ENCODE data around the gene PSMB5.

The PSMB5 gene

DNA sequence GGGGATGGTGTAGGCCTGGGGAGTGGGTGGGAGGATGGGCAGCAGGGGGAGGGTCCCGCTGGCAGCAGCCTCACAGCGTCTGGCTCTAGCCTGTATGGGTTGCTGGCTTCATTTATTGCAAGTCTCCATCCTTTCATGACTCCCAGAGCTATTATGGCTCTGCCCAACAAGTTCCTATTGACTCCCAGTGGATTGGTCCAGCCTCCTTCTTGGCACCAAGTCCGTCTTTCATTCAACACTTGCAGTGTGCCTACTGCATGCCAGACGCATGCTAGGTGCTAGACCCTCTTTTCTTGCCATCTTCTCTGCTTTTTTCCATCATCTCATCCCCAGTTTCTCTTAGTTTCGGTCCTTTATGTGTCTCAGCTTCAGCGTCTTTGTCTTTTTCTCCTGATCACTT lies 8.4 kb upstream of the PSMB5 start:
- H3K4me3 ChIP-seq (ENCODE audit: control insufficient read depth, low read depth, low read length): no peak overlapping the region
- DNase-seq (ENCODE audit: low read depth): no peak
- TF ChIP-seq, protein P1, sequence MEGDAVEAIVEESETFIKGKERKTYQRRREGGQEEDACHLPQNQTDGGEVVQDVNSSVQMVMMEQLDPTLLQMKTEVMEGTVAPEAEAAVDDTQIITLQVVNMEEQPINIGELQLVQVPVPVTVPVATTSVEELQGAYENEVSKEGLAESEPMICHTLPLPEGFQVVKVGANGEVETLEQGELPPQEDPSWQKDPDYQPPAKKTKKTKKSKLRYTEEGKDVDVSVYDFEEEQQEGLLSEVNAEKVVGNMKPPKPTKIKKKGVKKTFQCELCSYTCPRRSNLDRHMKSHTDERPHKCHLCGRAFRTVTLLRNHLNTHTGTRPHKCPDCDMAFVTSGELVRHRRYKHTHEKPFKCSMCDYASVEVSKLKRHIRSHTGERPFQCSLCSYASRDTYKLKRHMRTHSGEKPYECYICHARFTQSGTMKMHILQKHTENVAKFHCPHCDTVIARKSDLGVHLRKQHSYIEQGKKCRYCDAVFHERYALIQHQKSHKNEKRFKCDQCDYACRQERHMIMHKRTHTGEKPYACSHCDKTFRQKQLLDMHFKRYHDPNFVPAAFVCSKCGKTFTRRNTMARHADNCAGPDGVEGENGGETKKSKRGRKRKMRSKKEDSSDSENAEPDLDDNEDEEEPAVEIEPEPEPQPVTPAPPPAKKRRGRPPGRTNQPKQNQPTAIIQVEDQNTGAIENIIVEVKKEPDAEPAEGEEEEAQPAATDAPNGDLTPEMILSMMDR (IDR thresholded peaks at IDR 0.05; ENCODE audit: control insufficient read depth, insufficient read depth, low read depth, low read length, missing control alignments): no peak

GRCh38 chr14:23042162-23042965 lies 7.7 kb upstream of the PSMB5 start, which contains the start of gene PSMB11:
TSS of gene PSMB11 (plus strand) at chr14:23042212. CDS start at chr14:23042226, 14 bp downstream.
- TF ChIP-seq, protein P1 (IDR thresholded peaks at IDR 0.05; ENCODE audit: control insufficient read depth, insufficient read depth, low read depth, low read length, missing control alignments): no peak
- DNase-seq (ENCODE audit: low read depth): no peak
- no peak within 1 kb of the TSS for H3K4me3 ChIP-seq (ENCODE audit: control insufficient read depth, low read depth, low read length)

- no peak overlapping the region for H3K4me3 ChIP-seq (ENCODE audit: control insufficient read depth, low read depth, low read length)
- no peak for DNase-seq (ENCODE audit: low read depth)
- TF ChIP-seq, protein P1 (IDR thresholded peaks at IDR 0.05; ENCODE audit: control insufficient read depth, insufficient read depth, low read depth, low read length, missing control alignments): no peak
Observed at GRCh38 chr14:23041729-23042128, 7.0 kb upstream of the PSMB5 start.

DNA sequence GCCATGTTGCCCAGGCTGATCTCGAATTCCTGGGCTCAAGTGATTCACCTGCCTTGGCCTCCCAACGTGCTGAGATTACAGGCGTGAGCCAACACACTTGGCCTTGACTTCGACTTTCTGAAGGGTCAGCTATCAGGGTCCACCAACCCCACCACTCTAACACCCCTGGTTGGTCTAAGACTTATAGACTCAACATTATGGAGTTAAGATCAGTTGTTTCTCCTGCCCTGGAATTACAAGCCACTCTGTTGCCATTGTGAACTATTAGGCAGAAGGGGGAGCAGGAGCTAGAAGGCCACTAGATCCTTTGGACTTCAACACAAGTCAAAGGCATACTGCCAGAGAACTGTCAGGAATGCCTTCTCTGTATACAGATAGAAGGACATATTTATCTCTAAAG lies 5.4 kb upstream of the PSMB5 start:
- no peak for DNase-seq (ENCODE audit: low read depth)
- H3K4me3 ChIP-seq (ENCODE audit: control insufficient read depth, low read depth, low read length): no peak overlapping the region
- TF ChIP-seq, protein P1 (IDR thresholded peaks at IDR 0.05; ENCODE audit: control insufficient read depth, insufficient read depth, low read depth, low read length, missing control alignments): no peak

DNA sequence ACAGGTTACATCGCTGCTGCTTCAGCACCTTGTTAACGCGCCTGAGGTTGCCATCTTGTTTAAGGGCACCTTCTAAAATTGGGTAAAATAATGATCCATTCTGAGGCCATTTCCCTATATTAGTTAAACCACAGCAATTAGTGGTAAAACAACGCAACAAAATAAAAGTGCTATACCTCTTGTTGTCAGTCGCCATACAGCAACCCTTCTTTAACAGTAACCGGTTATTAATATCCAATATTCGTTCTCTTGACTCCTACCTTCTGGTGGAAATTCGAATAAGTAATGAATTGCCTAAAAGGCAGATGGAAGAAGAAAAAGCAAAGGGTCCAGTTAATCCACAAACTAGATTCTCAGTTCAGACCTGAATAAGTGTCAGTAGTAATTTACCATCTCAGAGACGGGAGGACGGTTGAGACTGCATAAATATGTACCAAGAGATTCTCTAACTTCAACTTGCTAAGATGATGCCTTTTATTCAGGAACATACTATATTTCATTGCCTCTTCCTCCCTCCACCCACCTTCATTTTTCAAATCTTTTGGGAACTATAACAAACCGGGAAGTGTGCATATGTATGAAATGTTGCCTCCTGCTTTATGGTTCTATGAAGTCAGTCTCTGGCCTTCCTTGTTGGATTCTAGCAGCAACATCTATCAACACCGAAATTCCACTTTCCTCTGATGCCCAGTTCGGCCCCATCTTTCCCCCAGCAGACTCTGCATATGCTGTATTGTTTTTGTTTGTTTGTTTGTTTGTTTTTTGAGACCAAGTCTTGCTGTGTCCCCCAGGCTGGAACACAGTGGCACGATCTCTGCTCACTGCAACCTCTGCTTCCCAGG lies 824 bp upstream of the PSMB5 start:
- TF ChIP-seq, protein P1 (IDR thresholded peaks at IDR 0.05; ENCODE audit: control insufficient read depth, insufficient read depth, low read depth, low read length, missing control alignments): no peak
- DNase-seq (ENCODE audit: low read depth): no peak
- no peak overlapping the region; the same call in 1 of the 2 replicates for H3K4me3 ChIP-seq (ENCODE audit: control insufficient read depth, low read depth, low read length)

GRCh38 chr14:23033801-23034497 lies 751 bp downstream of the PSMB5 start:
- TF ChIP-seq, protein P1 (IDR thresholded peaks at IDR 0.05; ENCODE audit: control insufficient read depth, insufficient read depth, low read depth, low read length, missing control alignments): no peak

More at GRCh38 chr14:23033801-23034497, 751 bp downstream of the PSMB5 start:
- peak overlapping the region; percentile 91 for H3K4me3 ChIP-seq (ENCODE audit: control insufficient read depth, low read depth, low read length)
- no peak for DNase-seq (ENCODE audit: low read depth)

All from AG09309 (cell line).